ENCODE data around the gene PIK3CA.
A peak's percentile ranks its signal among the peaks of the same experiment; 100 is the strongest.
"Not testable (repeated sequence)": the region's sequence is repeated elsewhere in the genome, so short reads cannot be mapped to it uniquely, and the experiment has no call there.

The PIK3CA gene

DNA sequence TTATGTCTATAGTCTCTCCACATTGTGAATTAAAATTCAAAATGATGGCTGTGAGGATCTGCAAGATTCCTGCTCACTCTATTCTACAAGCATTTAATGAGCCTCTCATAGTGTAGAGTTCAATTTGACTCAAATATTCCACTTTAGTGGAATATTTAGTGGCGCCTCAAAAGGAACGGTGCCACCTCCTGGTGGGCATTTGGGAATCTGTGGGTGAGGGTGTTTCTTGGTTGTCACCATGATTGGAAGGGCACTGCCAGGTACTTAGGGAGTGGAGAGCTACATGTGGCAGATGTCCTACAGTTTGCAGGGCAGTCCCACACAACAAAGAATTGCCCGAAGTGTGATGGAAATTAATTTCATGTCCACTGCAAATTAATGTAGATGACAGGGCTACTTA is 124.2 kb downstream of the PIK3CA start:
- Mint-ChIP-seq H3K9me3 (no peaks in the 10 kb centered on the region), H3K36me3 (ENCODE audit: low read depth) (no peaks in the 10 kb centered on the region), H3K27ac (no peak overlapping the region), H3K4me3 (no peak overlapping the region), H3K4me1 (no peaks in the 10 kb centered on the region), H3K27me3 (ENCODE audit: low read depth) (no peaks in the 10 kb centered on the region)
- no peak for TF ChIP-seq CTCF (IDR thresholded peaks at IDR 0.05; ENCODE audit: unreplicated experiment in 3 of 3)

DNA sequence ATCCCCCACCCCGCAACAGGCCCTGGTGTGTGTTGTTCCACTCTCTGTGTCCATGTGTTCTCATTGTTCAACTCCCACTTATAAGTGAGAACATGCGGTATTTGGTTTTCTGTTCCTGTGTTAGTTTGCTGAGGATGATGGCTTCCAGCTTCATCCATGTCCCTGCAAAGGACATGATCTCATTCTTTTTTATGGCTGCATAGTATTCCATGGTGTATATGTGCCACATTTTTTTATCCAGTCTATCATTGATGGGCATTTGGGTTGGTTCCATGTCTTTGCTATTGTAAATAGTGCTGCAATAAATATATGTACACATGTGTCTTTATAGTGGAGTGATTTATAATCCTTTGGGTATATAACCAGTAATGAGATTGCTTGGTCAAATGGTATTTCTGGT is 126.3 kb downstream of the PIK3CA start:
- H3K27me3 Mint-ChIP-seq (ENCODE audit: low read depth); H3K9me3 Mint-ChIP-seq; H3K36me3 Mint-ChIP-seq (ENCODE audit: low read depth); H3K4me3 Mint-ChIP-seq; H3K27ac Mint-ChIP-seq; H3K4me1 Mint-ChIP-seq: not testable (repeated sequence)

- no peaks in the 10 kb centered on the region for H3K36me3 Mint-ChIP-seq (ENCODE audit: low read depth)
- H3K4me1 Mint-ChIP-seq, result peaks cover 5% of the 10 kb centered on the region
- no peaks in the 10 kb centered on the region for H3K27me3 Mint-ChIP-seq (ENCODE audit: low read depth)
- TF ChIP-seq CTCF (IDR thresholded peaks at IDR 0.05; ENCODE audit: unreplicated experiment in 3 of 3), result no peak
- H3K9me3 Mint-ChIP-seq, result no peaks in the 10 kb centered on the region
- H3K27ac Mint-ChIP-seq, result no peak overlapping the region
- H3K4me3 Mint-ChIP-seq, result no peak overlapping the region
Measured at GRCh38 chr3:179276001-179276400, 127.8 kb downstream of the PIK3CA start.

DNA sequence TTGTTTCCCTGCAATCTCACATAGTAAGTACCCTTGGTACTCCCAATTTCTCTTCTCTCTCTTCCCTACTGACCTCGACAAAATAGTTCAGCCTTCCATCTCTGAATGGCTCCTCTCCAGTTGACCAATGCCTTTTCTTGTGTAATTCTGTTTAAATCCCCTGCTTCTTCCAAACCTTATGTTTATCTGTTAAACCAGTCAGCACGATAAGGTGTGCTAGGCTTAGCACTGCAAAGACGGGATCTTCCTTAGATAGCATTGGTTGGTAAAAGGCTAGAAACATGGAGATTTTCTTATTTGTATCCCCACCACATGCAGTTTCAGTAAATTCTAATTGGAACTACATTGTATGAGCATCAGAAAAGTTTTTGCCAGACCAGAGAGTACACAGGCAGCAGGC is 128.6 kb downstream of the PIK3CA start:
- Mint-ChIP-seq H3K4me3 (no peak overlapping the region), H3K27ac (no peak overlapping the region), H3K36me3 (ENCODE audit: low read depth) (no peaks in the 10 kb centered on the region), H3K4me1 (peaks cover 5% of the 10 kb centered on the region), H3K27me3 (ENCODE audit: low read depth) (no peaks in the 10 kb centered on the region), H3K9me3 (no peaks in the 10 kb centered on the region)
- TF ChIP-seq CTCF (IDR thresholded peaks at IDR 0.05; ENCODE audit: unreplicated experiment in 3 of 3), result no peak

DNA sequence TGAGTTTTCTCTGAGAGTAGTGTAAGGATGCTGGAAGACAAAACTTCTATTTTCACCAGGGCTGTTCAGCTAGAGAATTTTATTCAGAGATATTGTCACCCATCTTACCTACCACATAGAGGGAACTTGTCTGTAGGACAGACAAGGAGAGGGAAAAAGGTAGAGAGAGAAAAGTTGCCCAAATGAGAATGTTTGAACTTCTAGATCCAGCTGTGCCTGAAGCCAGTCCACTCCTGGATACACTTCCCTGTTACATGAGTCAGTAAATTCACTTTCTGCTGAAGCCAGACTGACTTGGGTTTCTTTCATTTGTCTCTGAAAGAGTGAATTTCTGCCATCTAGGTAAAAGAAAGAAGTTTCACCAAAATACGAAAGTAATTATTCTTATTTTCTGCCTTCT is 130.0 kb downstream of the PIK3CA start:
- Mint-ChIP-seq H3K9me3 (no peaks in the 10 kb centered on the region), H3K4me3 (no peak overlapping the region), H3K4me1 (peaks cover 5% of the 10 kb centered on the region), H3K36me3 (ENCODE audit: low read depth) (no peaks in the 10 kb centered on the region), H3K27ac (no peak overlapping the region), H3K27me3 (ENCODE audit: low read depth) (no peaks in the 10 kb centered on the region)
- no peak for TF ChIP-seq CTCF (IDR thresholded peaks at IDR 0.05; ENCODE audit: unreplicated experiment in 3 of 3)

DNA sequence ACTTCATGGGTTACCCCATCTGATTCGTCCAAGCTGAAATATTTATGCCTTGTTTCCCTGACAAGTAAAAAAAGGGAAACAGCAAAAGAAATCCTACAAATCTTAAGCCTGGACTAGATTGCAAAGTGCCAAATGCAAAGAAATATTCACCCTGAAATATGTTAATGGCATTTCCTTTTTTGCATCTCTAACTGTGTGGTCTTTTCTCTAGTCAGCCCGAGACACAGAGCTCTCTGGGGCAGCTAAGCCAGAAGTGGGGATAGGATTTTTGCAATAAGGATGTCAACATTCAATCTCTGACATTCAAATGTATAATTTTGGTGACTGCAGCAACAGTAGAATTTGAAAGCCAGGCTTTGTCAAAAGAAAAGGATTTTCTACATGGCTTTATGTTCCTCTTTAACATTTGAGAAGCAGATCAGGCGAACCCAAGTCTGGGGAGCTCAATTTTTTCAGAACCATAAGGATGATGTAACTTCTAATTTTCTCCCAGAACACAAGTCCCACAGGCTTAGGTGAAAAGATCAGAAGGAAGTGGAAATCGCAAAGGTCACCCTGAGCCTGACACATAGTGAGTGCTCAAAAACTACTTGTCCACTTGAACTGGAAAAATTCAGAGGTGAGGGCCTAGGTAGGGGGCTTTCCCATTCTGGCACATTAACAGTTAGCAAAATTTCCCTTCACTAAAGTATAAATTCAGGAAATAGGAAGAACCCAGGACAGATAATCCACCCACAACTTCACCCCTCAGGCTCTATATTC is 131.0 kb downstream of the PIK3CA start:
- TF ChIP-seq CTCF (IDR thresholded peaks at IDR 0.05; ENCODE audit: unreplicated experiment in 3 of 3), result no peak
- Mint-ChIP-seq H3K27me3 (ENCODE audit: low read depth) (no peaks in the 10 kb centered on the region), H3K9me3 (no peaks in the 10 kb centered on the region), H3K4me1 (peaks cover 5% of the 10 kb centered on the region), H3K36me3 (ENCODE audit: low read depth) (no peaks in the 10 kb centered on the region), H3K4me3 (no peak overlapping the region), H3K27ac (peak overlapping the region in 2 of 3 experiments; percentile 60 to 73)
